GM21737 (cell line): ENCODE measurements around the gene TRIM60.
"Not testable (repeated sequence)": the region's sequence is repeated elsewhere in the genome, so short reads cannot be mapped to it uniquely, and the experiment has no call there.

ENCODE experiments used
- ATAC-seq: cut with Tn5 transposase; IDR thresholded peaks from one replicate; pipeline ENCODE4 v1.9.1; 2021; ENCODE audit warnings: mild to moderate bottlenecking, moderate library complexity; ENCODE audit not compliant: unreplicated experiment

Gene TRIM60

GRCh38 chr4:165052627-165053026 lies 20.8 kb downstream of the TRIM60 start:
- ATAC-seq: no peak

DNA sequence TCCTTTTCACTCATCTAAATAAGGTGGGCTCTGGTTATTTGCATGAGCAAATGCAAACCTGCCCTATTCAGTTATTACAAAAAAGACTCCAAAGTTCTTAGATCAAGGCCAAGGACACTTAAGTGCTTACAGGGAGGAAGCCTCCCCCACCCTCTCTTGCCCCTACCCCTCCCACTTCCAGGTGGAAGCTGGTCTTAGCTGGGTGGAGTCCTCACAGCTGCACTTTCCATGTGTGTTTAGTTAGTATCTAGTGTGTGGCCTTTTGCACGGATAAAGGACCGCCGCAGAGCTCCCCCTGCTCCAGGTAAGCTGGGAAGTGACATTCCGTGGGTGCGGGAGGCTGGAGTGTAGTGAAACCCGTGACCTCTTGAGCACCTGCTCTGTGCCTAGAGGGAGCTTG lies 21.8 kb downstream of the TRIM60 start, which contains the start of gene TRIM75:
TSS of gene TRIM75 (plus strand) at position 222 of the 400 bp plus-strand sequence. CDS start 5,282 bp downstream, outside the sequence.
- no peak for ATAC-seq

- ATAC-seq: no peak
These were observed 23.8 kb downstream of the TRIM60 start for GRCh38 chr4:165055601-165056000.

- no peak for ATAC-seq
These were observed 26.9 kb downstream of the TRIM60 start for GRCh38 chr4:165058666-165059065.

- no peak for ATAC-seq
These were observed 27.6 kb downstream of the TRIM60 start for GRCh38 chr4:165059386-165059785.

DNA sequence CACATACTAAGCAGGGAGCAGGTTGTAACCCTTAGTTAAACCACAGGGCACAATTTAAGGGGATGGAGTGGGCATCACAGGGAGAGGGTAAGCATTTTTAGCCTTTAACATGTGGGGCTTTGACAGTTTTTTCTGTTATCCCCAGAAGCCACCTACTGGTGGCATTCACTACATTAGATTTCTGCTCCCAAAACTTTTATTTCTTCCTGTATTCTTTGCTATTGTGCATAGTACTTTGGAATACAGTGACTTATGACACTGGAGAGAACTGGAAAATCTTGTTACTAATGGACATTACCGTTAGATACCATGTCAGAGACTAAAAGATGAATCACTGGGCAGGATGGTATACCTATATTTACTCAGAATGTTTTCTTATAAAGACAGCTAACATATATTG lies 29.1 kb downstream of the TRIM60 start:
- ATAC-seq: no peak

DNA sequence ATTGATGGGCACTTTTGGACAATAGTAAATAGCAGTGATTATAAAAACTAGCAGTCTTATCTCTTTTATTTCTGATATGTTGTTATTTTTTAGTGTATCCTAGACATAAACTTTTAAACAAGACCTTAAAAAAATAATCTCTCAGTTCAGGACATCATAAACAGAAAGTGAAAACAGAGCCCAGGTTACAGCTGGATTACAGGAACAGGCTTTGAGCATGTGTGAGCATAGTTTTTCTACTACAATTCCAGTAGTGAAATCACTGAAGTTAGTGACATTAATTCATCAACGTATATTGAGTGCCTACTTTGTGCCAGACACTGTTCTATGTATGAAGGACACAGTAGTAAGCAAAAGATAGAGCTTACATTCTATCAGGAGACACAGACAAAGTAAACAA lies 38.8 kb downstream of the TRIM60 start:
- no peak for ATAC-seq

- ATAC-seq: not testable (repeated sequence)
These were observed 41.5 kb downstream of the TRIM60 start for GRCh38 chr4:165073346-165073745.

GRCh38 chr4:165077034-165077578 lies 45.3 kb downstream of the TRIM60 start:
- no peak for ATAC-seq

- ATAC-seq: no peak
These were observed 47.7 kb downstream of the TRIM60 start for GRCh38 chr4:165079476-165079875.

DNA sequence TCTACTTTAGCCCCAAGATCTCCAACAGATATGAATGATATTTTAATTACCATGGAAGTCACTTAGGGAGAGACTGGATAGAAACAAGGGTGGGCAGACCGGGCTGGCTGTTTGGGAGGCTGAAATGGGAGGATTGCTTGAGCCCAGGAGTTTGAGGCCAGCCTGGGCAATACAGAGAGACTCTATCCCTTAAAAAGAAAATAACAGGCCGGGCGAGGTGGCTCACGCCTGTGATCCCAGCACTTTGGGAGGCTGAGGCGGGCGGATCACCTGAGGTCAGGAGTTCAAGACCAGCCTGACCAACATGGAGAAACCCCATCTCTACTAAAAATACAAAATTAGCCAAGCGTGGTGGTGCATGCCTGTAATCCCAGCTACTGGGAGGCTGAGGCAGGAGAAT lies 53.0 kb downstream of the TRIM60 start:
- ATAC-seq: not testable (repeated sequence)

DNA sequence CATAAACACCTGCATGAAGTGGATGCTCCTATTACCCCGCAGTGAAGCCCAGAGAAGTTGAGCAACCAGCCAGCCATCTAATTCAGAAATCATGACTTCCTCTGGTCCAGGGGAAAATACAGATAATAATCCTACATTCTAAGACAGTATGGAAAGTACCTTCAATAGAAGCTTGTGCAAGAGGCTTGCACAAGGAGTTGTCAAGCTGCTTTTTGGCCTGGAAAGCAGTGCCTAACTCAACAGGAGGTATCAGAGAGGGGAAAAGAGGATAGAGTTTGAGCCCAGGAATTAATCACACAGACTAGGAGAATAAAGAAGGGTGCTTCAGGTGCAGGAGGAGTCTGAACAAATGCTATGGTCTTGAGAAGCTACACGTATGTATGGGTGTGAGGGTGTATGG lies 54.1 kb downstream of the TRIM60 start:
- no peak for ATAC-seq

DNA sequence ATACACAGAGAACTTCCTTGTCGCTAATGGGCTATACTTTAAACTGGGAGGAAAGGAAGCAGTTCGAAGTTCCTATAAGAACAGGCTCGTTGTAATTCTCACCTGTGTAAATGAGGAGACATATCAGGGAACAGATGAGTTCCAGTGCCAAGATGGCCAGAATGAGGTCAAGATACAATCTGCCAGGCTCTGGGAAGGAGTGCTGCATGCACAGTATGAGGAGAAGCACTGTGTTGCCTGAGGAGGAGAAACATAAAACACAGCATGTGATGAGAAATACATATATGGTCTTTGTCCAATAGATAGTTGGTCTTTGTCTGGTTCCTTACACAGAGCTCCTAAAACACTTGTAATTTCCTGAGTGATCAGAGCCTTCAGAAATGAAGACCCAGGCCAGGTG lies 56.6 kb downstream of the TRIM60 start:
- no peak for ATAC-seq
